Eye (tissue), 1 donor: ENCODE data around the gene SPACA7.

Experiments used
- DNase-seq: peaks from one replicate; pipeline ENCODE4 v3.0.0-alpha.2; 2015

Gene SPACA7

GRCh38 chr13:112466132-112467058 is 90.2 kb downstream of the SPACA7 start:
- no peak for DNase-seq

GRCh38 chr13:112467236-112467635 is 91.1 kb downstream of the SPACA7 start:
- no peak for DNase-seq

- DNase-seq = no peak
Observed at GRCh38 chr13:112468069-112468468, 91.9 kb downstream of the SPACA7 start.

- DNase-seq = no peak
Observed at GRCh38 chr13:112469071-112469745, 93.1 kb downstream of the SPACA7 start.

- no peak for DNase-seq
Observed at GRCh38 chr13:112473818-112474217, 97.7 kb downstream of the SPACA7 start.

GRCh38 chr13:112474869-112475268 is 98.7 kb downstream of the SPACA7 start:
- no peak for DNase-seq

GRCh38 chr13:112475889-112476288 is 99.7 kb downstream of the SPACA7 start:
- no peak for DNase-seq

- no peak for DNase-seq
Observed at GRCh38 chr13:112477070-112477619, 101.0 kb downstream of the SPACA7 start.

GRCh38 chr13:112479389-112479788 is 103.2 kb downstream of the SPACA7 start:
- no peak for DNase-seq

GRCh38 chr13:112481458-112481857 is 105.3 kb downstream of the SPACA7 start:
- no peak for DNase-seq

GRCh38 chr13:112483299-112483698 is 107.1 kb downstream of the SPACA7 start:
- DNase-seq = peak; percentile 22
